ENCODE results near the gene P3H2. TPM values are rescaled to one million over a fixed set of nuclear protein-coding genes. Genes with fewer than 3 reads are reported as not detected.

Gene P3H2
- total RNA-seq (45.3 and 56.7 TPM in 2 replicates), polyA plus RNA-seq (56.8 and 72.8 TPM in 2 replicates)

- H3K4me1 ChIP-seq (ENCODE audit: low read depth): peaks cover 17% of the 10 kb centered on the region
- H3K27me3 ChIP-seq: no peaks in the 10 kb centered on the region
- DNase-seq (ENCODE audit: low read depth in 1 of 2, low spot score in 1 of 2): peak; percentile 95 to 96
- no peaks in the 10 kb centered on the region for H3K9me3 ChIP-seq (ENCODE audit: low read depth)
- TF ChIP-seq CTCF (IDR thresholded peaks at IDR 0.05; ENCODE audit: low read depth, low read length): peak; percentile 63
- H3K27ac ChIP-seq: peak within 1 kb of the TSS; percentile 85
- H3K36me3 ChIP-seq: no peaks in the 10 kb centered on the region
- peak within 1 kb of the TSS; percentile 92 for H3K4me3 ChIP-seq
Measured at GRCh38 chr3:190120269-190121060, at the start of gene P3H2. Gene P3H2 (minus strand): TSS chr3:190120897. CDS start chr3:190120731, 166 bp downstream.

GRCh38 chr3:190169877-190170276, 49.2 kb upstream of the P3H2 start:
- H3K9me3 ChIP-seq (ENCODE audit: low read depth): no peaks in the 10 kb centered on the region
- H3K27ac ChIP-seq: no peak overlapping the region
- no peaks in the 10 kb centered on the region for H3K4me1 ChIP-seq (ENCODE audit: low read depth)
- no peak overlapping the region for H3K4me3 ChIP-seq
- no peaks in the 10 kb centered on the region for H3K36me3 ChIP-seq
- no peak for DNase-seq (ENCODE audit: low read depth in 1 of 2, low spot score in 1 of 2)
- TF ChIP-seq CTCF (IDR thresholded peaks at IDR 0.05; ENCODE audit: low read depth, low read length): no peak
- H3K27me3 ChIP-seq: no peaks in the 10 kb centered on the region

GRCh38 chr3:190169243-190169642, 48.5 kb upstream of the P3H2 start:
- Histone ChIP-seq H3K27ac (no peak overlapping the region), H3K9me3 (ENCODE audit: low read depth) (no peaks in the 10 kb centered on the region), H3K36me3 (no peaks in the 10 kb centered on the region), H3K27me3 (no peaks in the 10 kb centered on the region), H3K4me1 (ENCODE audit: low read depth) (no peaks in the 10 kb centered on the region), H3K4me3 (no peak overlapping the region)
- no peak for DNase-seq (ENCODE audit: low read depth in 1 of 2, low spot score in 1 of 2)
- no peak for TF ChIP-seq CTCF (IDR thresholded peaks at IDR 0.05; ENCODE audit: low read depth, low read length)

GRCh38 chr3:190167936-190168680, 47.4 kb upstream of the P3H2 start:
- no peaks in the 10 kb centered on the region for H3K4me1 ChIP-seq (ENCODE audit: low read depth)
- H3K36me3 ChIP-seq: no peaks in the 10 kb centered on the region
- no peaks in the 10 kb centered on the region for H3K9me3 ChIP-seq (ENCODE audit: low read depth)
- no peak for TF ChIP-seq CTCF (IDR thresholded peaks at IDR 0.05; ENCODE audit: low read depth, low read length)
- no peak overlapping the region for H3K27ac ChIP-seq
- no peaks in the 10 kb centered on the region for H3K27me3 ChIP-seq
- peak in 1 of 2 donors; percentile 22 for DNase-seq (ENCODE audit: low read depth in 1 of 2, low spot score in 1 of 2)
- no peak overlapping the region for H3K4me3 ChIP-seq

- Histone ChIP-seq H3K4me3 (no peak overlapping the region), H3K9me3 (ENCODE audit: low read depth) (no peaks in the 10 kb centered on the region), H3K27me3 (no peaks in the 10 kb centered on the region), H3K4me1 (ENCODE audit: low read depth) (no peaks in the 10 kb centered on the region), H3K36me3 (no peaks in the 10 kb centered on the region), H3K27ac (no peak overlapping the region)
- TF ChIP-seq CTCF (IDR thresholded peaks at IDR 0.05; ENCODE audit: low read depth, low read length): no peak
- DNase-seq (ENCODE audit: low read depth in 1 of 2, low spot score in 1 of 2): no peak
Measured at GRCh38 chr3:190166948-190167347, 46.3 kb upstream of the P3H2 start.

Data from cardiac muscle cell (in vitro differentiated cells and primary cell).